ENCODE data around the gene STXBP1.

Gene STXBP1

GRCh38 chr9:127692071-127692470 lies 80.0 kb downstream of the STXBP1 start:
- DNase-seq (ENCODE audit: low read depth in 2 of 2), result no peak

- DNase-seq (ENCODE audit: low read depth in 2 of 2), result no peak
These were observed 81.1 kb downstream of the STXBP1 start for GRCh38 chr9:127693143-127693542.

- no peak for DNase-seq (ENCODE audit: low read depth in 2 of 2)
These were observed 81.6 kb downstream of the STXBP1 start for GRCh38 chr9:127693697-127694096.

GRCh38 chr9:127694890-127695720 lies 83.0 kb downstream of the STXBP1 start:
- peak; percentile 36 to 39 for DNase-seq (ENCODE audit: low read depth in 2 of 2)

- DNase-seq (ENCODE audit: low read depth in 2 of 2), result no peak
These were observed 85.5 kb downstream of the STXBP1 start for GRCh38 chr9:127697575-127697974.

GRCh38 chr9:127698386-127698785 lies 86.3 kb downstream of the STXBP1 start:
- DNase-seq (ENCODE audit: low read depth in 2 of 2), result no peak

- peak; percentile 85 to 86 for DNase-seq (ENCODE audit: low read depth in 2 of 2)
These were observed 87.1 kb downstream of the STXBP1 start for GRCh38 chr9:127698985-127699670.

- no peak for DNase-seq (ENCODE audit: low read depth in 2 of 2)
These were observed 88.1 kb downstream of the STXBP1 start for GRCh38 chr9:127700140-127700539.

- DNase-seq (ENCODE audit: low read depth in 2 of 2), result no peak
These were observed 88.6 kb downstream of the STXBP1 start for GRCh38 chr9:127700594-127701255.

GRCh38 chr9:127703289-127703946 lies 91.3 kb downstream of the STXBP1 start:
- no peak for DNase-seq (ENCODE audit: low read depth in 2 of 2)

GRCh38 chr9:127705577-127706379 lies 93.7 kb downstream of the STXBP1 start:
- DNase-seq (ENCODE audit: low read depth in 2 of 2), result no peak

GRCh38 chr9:127706836-127707241 lies 94.8 kb downstream of the STXBP1 start, which contains the start of gene CFAP157:
Gene CFAP157 (plus strand): TSS chr9:127706988. CDS start chr9:127707032, 44 bp downstream.
- DNase-seq (ENCODE audit: low read depth in 2 of 2), result no peak

- DNase-seq (ENCODE audit: low read depth in 2 of 2), result no peak
These were observed 95.7 kb downstream of the STXBP1 start for GRCh38 chr9:127707766-127708165.

GRCh38 chr9:127708952-127709587 lies 97.0 kb downstream of the STXBP1 start:
- DNase-seq (ENCODE audit: low read depth in 2 of 2), result no peak

- no peak for DNase-seq (ENCODE audit: low read depth in 2 of 2)
These were observed 98.2 kb downstream of the STXBP1 start for GRCh38 chr9:127710204-127710783.

GRCh38 chr9:127711226-127711701 lies 99.2 kb downstream of the STXBP1 start:
- DNase-seq (ENCODE audit: low read depth in 2 of 2), result no peak

- DNase-seq (ENCODE audit: low read depth in 2 of 2), result no peak
These were observed 99.8 kb downstream of the STXBP1 start for GRCh38 chr9:127711831-127712274.

GRCh38 chr9:127712371-127712770 lies 100.3 kb downstream of the STXBP1 start:
- no peak for DNase-seq (ENCODE audit: low read depth in 2 of 2)

GRCh38 chr9:127712867-127713266 lies 100.8 kb downstream of the STXBP1 start:
- no peak for DNase-seq (ENCODE audit: low read depth in 2 of 2)

Measured in fibroblast of skin of left biceps (primary cell).